Ramos (cell line): ENCODE results near the gene PLCH1.

ENCODE experiments used
- in situ Hi-C: fragments of 300-500 bp; cut with MboI; formaldehyde crosslinking; loops from one replicate; pipeline ENCODE4 v1.14.3; 2022; ENCODE audit warnings: low sequenced_read_pairs; ENCODE audit not compliant: unreplicated experiment

The PLCH1 gene

GRCh38 chr3:155502630-155503029, 242.2 kb downstream of the PLCH1 start:
- in situ Hi-C loops = no loop called here

- in situ Hi-C loops = no loop called here
Measured at GRCh38 chr3:155500194-155500818, 244.6 kb downstream of the PLCH1 start.

GRCh38 chr3:155497930-155498647, 246.8 kb downstream of the PLCH1 start:
- in situ Hi-C loops = no loop called here

- in situ Hi-C loops = no loop called here
Measured at GRCh38 chr3:155496206-155496605, 248.7 kb downstream of the PLCH1 start.

GRCh38 chr3:155495387-155495786, 249.5 kb downstream of the PLCH1 start:
- in situ Hi-C loops = no loop called here

GRCh38 chr3:155494332-155494731, 250.5 kb downstream of the PLCH1 start:
- in situ Hi-C loops = no loop called here

GRCh38 chr3:155492841-155493240, 252.0 kb downstream of the PLCH1 start:
- in situ Hi-C loops = no loop called here

- in situ Hi-C loops = no loop called here
Measured at GRCh38 chr3:155491696-155492095, 253.2 kb downstream of the PLCH1 start.

GRCh38 chr3:155488671-155489070, 256.2 kb downstream of the PLCH1 start:
- in situ Hi-C loops = no loop called here

GRCh38 chr3:155485897-155486296, 259.0 kb downstream of the PLCH1 start:
- in situ Hi-C loops = no loop called here

- in situ Hi-C loops = no loop called here
Measured at GRCh38 chr3:155481591-155481990, 263.3 kb downstream of the PLCH1 start.

- in situ Hi-C loops = no loop called here
Measured at GRCh38 chr3:155481089-155481488, 263.8 kb downstream of the PLCH1 start.

GRCh38 chr3:155465664-155466063, 279.2 kb downstream of the PLCH1 start:
- in situ Hi-C loops = no loop called here

GRCh38 chr3:155462672-155463071, 282.2 kb downstream of the PLCH1 start:
- in situ Hi-C loops = no loop called here

- in situ Hi-C loops = no loop called here
Measured at GRCh38 chr3:155457591-155457990, 287.3 kb downstream of the PLCH1 start.

GRCh38 chr3:155455765-155456164, 289.1 kb downstream of the PLCH1 start:
- in situ Hi-C loops = no loop called here

- in situ Hi-C loops = no loop called here
Measured at GRCh38 chr3:155453512-155453911, 291.4 kb downstream of the PLCH1 start.

- in situ Hi-C loops = no loop called here
Measured at GRCh38 chr3:155449613-155450267, 295.1 kb downstream of the PLCH1 start.

GRCh38 chr3:155448531-155448930, 296.3 kb downstream of the PLCH1 start:
- in situ Hi-C loops = no loop called here

GRCh38 chr3:155446366-155446765, 298.5 kb downstream of the PLCH1 start:
- in situ Hi-C loops = no loop called here

- in situ Hi-C loops = no loop called here
Measured at GRCh38 chr3:155444771-155445170, 300.1 kb downstream of the PLCH1 start.
